ENCODE data around the gene RNF213.
"Not testable (repeated sequence)": the region's sequence is repeated elsewhere in the genome, so short reads cannot be mapped to it uniquely, and the experiment has no call there.

Gene RNF213

GRCh38 chr17:80274331-80274730 lies 13.7 kb downstream of the RNF213 start:
- no peak for DNase-seq

GRCh38 chr17:80274871-80275449 lies 14.3 kb downstream of the RNF213 start:
- DNase-seq: no peak

GRCh38 chr17:80275857-80276256 lies 15.2 kb downstream of the RNF213 start:
- not testable (repeated sequence) for DNase-seq

GRCh38 chr17:80277751-80278671 lies 17.4 kb downstream of the RNF213 start:
- no peak for DNase-seq

GRCh38 chr17:80279895-80280294 lies 19.2 kb downstream of the RNF213 start:
- no peak for DNase-seq

GRCh38 chr17:80281516-80281915 lies 20.9 kb downstream of the RNF213 start:
- DNase-seq: no peak

- DNase-seq: no peak
These were observed 22.6 kb downstream of the RNF213 start for GRCh38 chr17:80283116-80283852.

- DNase-seq: peak; percentile 49
These were observed 24.0 kb downstream of the RNF213 start for GRCh38 chr17:80284631-80285030.

GRCh38 chr17:80285237-80285920 lies 24.7 kb downstream of the RNF213 start:
- no peak for DNase-seq

- DNase-seq: no peak
These were observed 25.9 kb downstream of the RNF213 start for GRCh38 chr17:80286638-80286960.

- DNase-seq: no peak
These were observed 26.4 kb downstream of the RNF213 start for GRCh38 chr17:80287038-80287437.

GRCh38 chr17:80287806-80288567 lies 27.3 kb downstream of the RNF213 start:
- DNase-seq: no peak

GRCh38 chr17:80289616-80290015 lies 29.0 kb downstream of the RNF213 start:
- peak; percentile 18 for DNase-seq

GRCh38 chr17:80290156-80290555 lies 29.5 kb downstream of the RNF213 start:
- no peak for DNase-seq

- DNase-seq: no peak
These were observed 30.6 kb downstream of the RNF213 start for GRCh38 chr17:80291260-80291659.

- no peak for DNase-seq
These were observed 31.2 kb downstream of the RNF213 start for GRCh38 chr17:80291691-80292487.

GRCh38 chr17:80292521-80292971 lies 31.9 kb downstream of the RNF213 start:
- DNase-seq: no peak

- DNase-seq: no peak
These were observed 33.6 kb downstream of the RNF213 start for GRCh38 chr17:80294210-80294609.

- DNase-seq: no peak
These were observed 34.0 kb downstream of the RNF213 start for GRCh38 chr17:80294653-80295052.

- no peak for DNase-seq
These were observed 34.5 kb downstream of the RNF213 start for GRCh38 chr17:80295146-80295545.

- no peak for DNase-seq
These were observed 34.9 kb downstream of the RNF213 start for GRCh38 chr17:80295559-80295958.
